ENCODE measurements around the gene PROM1. TPM values are rescaled to one million over a fixed set of nuclear protein-coding genes. Genes with fewer than 3 reads are reported as not detected.

PROM1 gene
- total RNA-seq, 1 experiment from 2014 or later, result 196 TPM

GRCh38 chr4:16070203-16070602, 13.6 kb downstream of the PROM1 start:
- no peak for TF ChIP-seq CTCF (IDR thresholded peaks at IDR 0.05; ENCODE audit: insufficient read depth in 1 of 2, low read depth in 1 of 2, low read length in 1 of 2, severe bottlenecking in 1 of 2, unreplicated experiment in 1 of 2)
- DNase-seq, result no peak
- POLR2A ChIA-PET, result no interaction called here
- no peaks in the 10 kb centered on the region for H3K9me3 ChIP-seq
- H3K27me3 ChIP-seq (replicated peaks; ENCODE audit: control insufficient read depth, insufficient read depth, low read length), result no peaks in the 10 kb centered on the region
- peaks cover 79% of the 10 kb centered on the region for H3K36me3 Mint-ChIP-seq (ENCODE audit: insufficient read depth, unreplicated experiment)
- H3K4me3 ChIP-seq (ENCODE audit: low read depth, low read length), result no peak overlapping the region
- intact Hi-C loops (cut with micrococcal nuclease; ENCODE audit: unreplicated experiment), result no loop called here
- peaks cover 7% of the 10 kb centered on the region for H3K4me1 Mint-ChIP-seq (ENCODE audit: low read depth, unreplicated experiment)
- H3K9me3 Mint-ChIP-seq (ENCODE audit: unreplicated experiment), result no peaks in the 10 kb centered on the region
- peaks cover under 1% of the 10 kb centered on the region; the same call in 1 of the 2 replicates for H3K36me3 ChIP-seq (ENCODE audit: control insufficient read depth, insufficient read depth, low read length)
- BruUV-seq (replicated peaks), result no TSS peak
- H3K4me1 ChIP-seq, result 0 out of 2 replicates have a peak, but pooled peaks cover 6% of the 10 kb centered on the region
- no peak overlapping the region for H3K27ac Mint-ChIP-seq (ENCODE audit: unreplicated experiment)
- no peaks in the 10 kb centered on the region for H3K27me3 Mint-ChIP-seq (ENCODE audit: insufficient read depth, unreplicated experiment)
- H3K4me3 Mint-ChIP-seq (ENCODE audit: unreplicated experiment), result no peak overlapping the region
- CTCF ChIA-PET, result no interaction called here

- no TSS peak for BruUV-seq (replicated peaks)
- CTCF ChIA-PET, result no interaction called here
- DNase-seq, result no peak
- Histone ChIP-seq H3K36me3 (ENCODE audit: control insufficient read depth, insufficient read depth, low read length) (peaks cover 4% of the 10 kb centered on the region; the same call in 1 of the 2 replicates), H3K27me3 (replicated peaks; ENCODE audit: control insufficient read depth, insufficient read depth, low read length) (no peaks in the 10 kb centered on the region), H3K9me3 (no peaks in the 10 kb centered on the region), H3K4me3 (ENCODE audit: low read depth, low read length) (no peak overlapping the region), H3K4me1 (no peaks in the 10 kb centered on the region)
- Mint-ChIP-seq H3K36me3 (ENCODE audit: insufficient read depth, unreplicated experiment) (peaks cover 84% of the 10 kb centered on the region), H3K4me3 (ENCODE audit: unreplicated experiment) (no peak overlapping the region), H3K4me1 (ENCODE audit: low read depth, unreplicated experiment) (no peaks in the 10 kb centered on the region), H3K27me3 (ENCODE audit: insufficient read depth, unreplicated experiment) (no peaks in the 10 kb centered on the region), H3K9me3 (ENCODE audit: unreplicated experiment) (no peaks in the 10 kb centered on the region), H3K27ac (ENCODE audit: unreplicated experiment) (no peak overlapping the region)
- POLR2A ChIA-PET, result no interaction called here
- intact Hi-C loops (cut with micrococcal nuclease; ENCODE audit: unreplicated experiment), result no loop called here
- no peak for TF ChIP-seq CTCF (IDR thresholded peaks at IDR 0.05; ENCODE audit: insufficient read depth in 1 of 2, low read depth in 1 of 2, low read length in 1 of 2, severe bottlenecking in 1 of 2, unreplicated experiment in 1 of 2)
Measured at GRCh38 chr4:16067515-16067914, 16.3 kb downstream of the PROM1 start.

DNA sequence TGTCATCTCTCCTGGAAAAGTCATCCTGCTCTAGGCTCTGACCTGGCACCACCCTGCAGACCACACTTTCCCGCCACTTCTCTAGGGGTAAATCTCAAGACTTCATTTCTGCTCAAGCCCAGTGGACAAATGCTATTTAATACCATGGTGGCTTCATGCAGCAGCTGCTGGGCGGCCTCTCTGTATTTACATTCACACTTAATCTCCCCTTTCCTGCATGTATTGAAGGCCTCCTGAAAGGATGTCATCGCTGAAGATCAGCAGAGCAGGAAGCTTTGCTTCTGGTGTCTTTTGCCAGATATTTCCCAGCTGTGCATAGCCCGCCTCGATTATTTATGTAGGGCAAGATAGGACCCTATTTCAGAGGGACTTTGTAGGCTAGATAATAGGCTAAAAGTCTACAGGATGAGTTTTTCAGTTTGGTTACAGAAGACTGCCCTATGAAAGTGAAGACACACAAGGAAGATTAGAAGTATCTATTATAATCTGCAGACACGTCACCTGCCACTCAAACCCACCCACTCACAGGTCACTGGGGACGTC, 17.2 kb downstream of the PROM1 start:
- ChIA-PET CTCF (no interaction called here), POLR2A (no interaction called here)
- Mint-ChIP-seq H3K4me3 (ENCODE audit: unreplicated experiment) (no peak overlapping the region), H3K4me1 (ENCODE audit: low read depth, unreplicated experiment) (no peaks in the 10 kb centered on the region), H3K27ac (ENCODE audit: unreplicated experiment) (no peak overlapping the region), H3K36me3 (ENCODE audit: insufficient read depth, unreplicated experiment) (peaks cover 87% of the 10 kb centered on the region), H3K27me3 (ENCODE audit: insufficient read depth, unreplicated experiment) (no peaks in the 10 kb centered on the region), H3K9me3 (ENCODE audit: unreplicated experiment) (no peaks in the 10 kb centered on the region)
- TF ChIP-seq CTCF (IDR thresholded peaks at IDR 0.05; ENCODE audit: insufficient read depth in 1 of 2, low read depth in 1 of 2, low read length in 1 of 2, severe bottlenecking in 1 of 2, unreplicated experiment in 1 of 2), result no peak
- no peak for DNase-seq
- Histone ChIP-seq H3K36me3 (ENCODE audit: control insufficient read depth, insufficient read depth, low read length) (peaks cover 4% of the 10 kb centered on the region; the same call in 1 of the 2 replicates), H3K4me3 (ENCODE audit: low read depth, low read length) (no peak overlapping the region), H3K27me3 (replicated peaks; ENCODE audit: control insufficient read depth, insufficient read depth, low read length) (no peaks in the 10 kb centered on the region), H3K4me1 (no peaks in the 10 kb centered on the region), H3K9me3 (no peaks in the 10 kb centered on the region)
- intact Hi-C loops (cut with micrococcal nuclease; ENCODE audit: unreplicated experiment), result no loop called here
- BruUV-seq (replicated peaks), result no TSS peak
